Esophagus muscularis mucosa (tissue), 4 donors: ENCODE results near the gene KRTAP21-2. TPM values are rescaled to one million over a fixed set of nuclear protein-coding genes. Genes with fewer than 3 reads are reported as not detected.

ENCODE experiments used
- DNase-seq: peaks from one replicate; pipeline ENCODE4 v3.0.0-alpha.2; 2017; ENCODE audit errors: extremely low spot score
- H3K27ac ChIP-seq, 4 donors: fragments of 200-600 bp; sonication (generic); replicated peaks in 1 of 4; 1 replicate in 3 of 4; 2 replicates in 1 of 4; pipeline ENCODE4 v1.5.1; 2016 to 2019; ENCODE audit warnings: mild to moderate bottlenecking in 1 of 4
- H3K27me3 ChIP-seq, 4 donors: fragments of 200-600 bp; sonication (generic); one replicate each; pipeline versions ENCODE4 v1.5.1 to v1.6.0; 2016 to 2019
- H3K36me3 ChIP-seq, 4 donors: fragments of 200-600 bp; sonication (generic); one replicate each; pipeline ENCODE4 v1.5.1; 2016 to 2019
- H3K4me1 ChIP-seq, 4 donors: fragments of 200-600 bp; sonication (generic); one replicate each; pipeline ENCODE4 v1.5.1; 2016 to 2019
- H3K4me3 ChIP-seq, 4 donors: fragments of 200-600 bp; sonication (generic); 1 replicate in 2 of 4; 2 replicates in 2 of 4; pipeline ENCODE4 v1.5.1; 2016 to 2019; ENCODE audit warnings: mild to moderate bottlenecking in 4 of 4, moderate library complexity in 1 of 4
- H3K9me3 ChIP-seq, 4 donors: fragments of 200-600 bp; sonication (generic); 1 replicate in 3 of 4; 2 replicates in 1 of 4; pipeline ENCODE4 v1.5.1; 2016 to 2019
- CTCF ChIP-seq, 3 experiments: fragments of 200-600 bp in 2 of 3; fragments of 450-650 bp in 1 of 3; sonication (generic) in 2 of 3; IDR thresholded peaks; one replicate each; pipeline ENCODE4 v1.5.1; 2017 to 2019; ENCODE audit warnings: antibody characterized with exemption in 3 of 3, mild to moderate bottlenecking in 2 of 3, moderate library complexity in 1 of 3
- EP300 ChIP-seq: sonication (generic); formaldehyde crosslinking; IDR thresholded peaks from one replicate; pipeline ENCODE4 v1.6.1; 2017; ENCODE audit warnings: antibody characterized with exemption
- POLR2A ChIP-seq: fragments of 450-650 bp; IDR thresholded peaks from one replicate; pipeline ENCODE4 v1.6.1; 2017; ENCODE audit warnings: antibody characterized with exemption, moderate library complexity, mild to moderate bottlenecking, low read depth
- POLR2AphosphoS5 ChIP-seq, 2 donors: sonication (generic); formaldehyde crosslinking; IDR thresholded peaks; one replicate each; pipeline ENCODE4 v1.6.1; 2017; ENCODE audit warnings: antibody characterized with exemption in 2 of 2
- WGBS: methylation state at CpG from one replicate; pipeline ENCODE4 v1.1.5; 2018; 5-methylcytosine and 5-hydroxymethylcytosine counted together
- intact Hi-C: fragments of 100-400 bp; cut with DNase I; formaldehyde crosslinking; loops from one replicate; pipeline ENCODE4 v1.15.1; 2023
- total RNA-seq, 4 donors: library from RNA; depleted of rRNA; stranded (reverse); fragments of >200 nt; gene quantifications; one replicate each; pipeline versions ENCODE4 v1.1.0 to v1.2.1, GENCODE V29; 2016

Gene KRTAP21-2
- total RNA-seq = not detected

- no peaks in the 10 kb centered on the region for H3K4me1 ChIP-seq
- intact Hi-C loops = no loop called here
- H3K27ac ChIP-seq = no peak within 1 kb of the TSS
- peaks cover 0 to 5% (median 2%) of the 10 kb centered on the region in 4 donors for H3K9me3 ChIP-seq
- H3K4me3 ChIP-seq = no peak within 1 kb of the TSS
- DNase-seq = no peak
- no peaks in the 10 kb centered on the region for H3K27me3 ChIP-seq
- H3K36me3 ChIP-seq = no peaks in the 10 kb centered on the region
- no peak for TF ChIP-seq POLR2A
- TF ChIP-seq POLR2AphosphoS5 (IDR thresholded peaks at IDR 0.05) = no peak
- TF ChIP-seq EP300 = no peak
- TF ChIP-seq CTCF (IDR thresholded peaks at IDR 0.05) = no peak
Measured at GRCh38 chr21:30747159-30747558, at the start of gene KRTAP21-2. Gene KRTAP21-2 (minus strand): TSS chr21:30747259. CDS start chr21:30747202, 57 bp downstream.

- intact Hi-C loops = no loop called here
- no peak for TF ChIP-seq POLR2AphosphoS5 (IDR thresholded peaks at IDR 0.05)
- no peak for TF ChIP-seq POLR2A
- no peak for TF ChIP-seq CTCF (IDR thresholded peaks at IDR 0.05)
- TF ChIP-seq EP300 = no peak
- Histone ChIP-seq H3K27ac (no peak overlapping the region), H3K27me3 (no peaks in the 10 kb centered on the region), H3K4me3 (no peak overlapping the region), H3K4me1 (no peaks in the 10 kb centered on the region), H3K9me3 (no peaks in the 10 kb centered on the region), H3K36me3 (no peaks in the 10 kb centered on the region)
- no peak for DNase-seq
- WGBS = 47% methylated on average over 2 of the region's 2 CpGs
Measured at GRCh38 chr21:30793581-30794314, 46.7 kb upstream of the KRTAP21-2 start.

- no peaks in the 10 kb centered on the region for H3K4me1 ChIP-seq
- no peaks in the 10 kb centered on the region for H3K9me3 ChIP-seq
- no peak for DNase-seq
- H3K27ac ChIP-seq = no peak overlapping the region
- WGBS = 93% methylated on average over 1 of the region's 1 CpG
- intact Hi-C loops = no loop called here
- TF ChIP-seq POLR2A (no peak), EP300 (no peak), POLR2AphosphoS5 (IDR thresholded peaks at IDR 0.05) (no peak)
- H3K36me3 ChIP-seq = no peaks in the 10 kb centered on the region
- H3K4me3 ChIP-seq = no peak overlapping the region
- H3K27me3 ChIP-seq = peaks cover 0 to 5% (median 0%) of the 10 kb centered on the region in 4 donors
Measured at GRCh38 chr21:30779249-30779648, 32.2 kb upstream of the KRTAP21-2 start.

GRCh38 chr21:30769724-30770431 lies 22.8 kb upstream of the KRTAP21-2 start:
- 91% methylated on average over 4 of the region's 4 CpGs for WGBS
- Histone ChIP-seq H3K36me3 (no peaks in the 10 kb centered on the region), H3K9me3 (no peaks in the 10 kb centered on the region), H3K4me1 (no peaks in the 10 kb centered on the region), H3K27me3 (no peaks in the 10 kb centered on the region), H3K27ac (no peak overlapping the region), H3K4me3 (no peak overlapping the region)
- TF ChIP-seq EP300 = no peak
- no peak for TF ChIP-seq CTCF (IDR thresholded peaks at IDR 0.05)
- no peak for TF ChIP-seq POLR2A
- no peak for TF ChIP-seq POLR2AphosphoS5 (IDR thresholded peaks at IDR 0.05)
- intact Hi-C loops = no loop called here
- DNase-seq = no peak

GRCh38 chr21:30760776-30761175 lies 13.7 kb upstream of the KRTAP21-2 start:
- H3K36me3 ChIP-seq = no peaks in the 10 kb centered on the region
- no peaks in the 10 kb centered on the region for H3K9me3 ChIP-seq
- WGBS = 81% methylated on average over 2 of the region's 2 CpGs
- TF ChIP-seq POLR2AphosphoS5 (IDR thresholded peaks at IDR 0.05) (no peak), POLR2A (no peak), EP300 (no peak), CTCF (IDR thresholded peaks at IDR 0.05) (no peak)
- H3K4me1 ChIP-seq = no peaks in the 10 kb centered on the region
- no peak overlapping the region for H3K4me3 ChIP-seq
- DNase-seq = no peak
- no peaks in the 10 kb centered on the region for H3K27me3 ChIP-seq
- intact Hi-C loops = no loop called here
- no peak overlapping the region for H3K27ac ChIP-seq
